Measurements from ENCODE around the gene TIMM21.

Gene TIMM21

DNA sequence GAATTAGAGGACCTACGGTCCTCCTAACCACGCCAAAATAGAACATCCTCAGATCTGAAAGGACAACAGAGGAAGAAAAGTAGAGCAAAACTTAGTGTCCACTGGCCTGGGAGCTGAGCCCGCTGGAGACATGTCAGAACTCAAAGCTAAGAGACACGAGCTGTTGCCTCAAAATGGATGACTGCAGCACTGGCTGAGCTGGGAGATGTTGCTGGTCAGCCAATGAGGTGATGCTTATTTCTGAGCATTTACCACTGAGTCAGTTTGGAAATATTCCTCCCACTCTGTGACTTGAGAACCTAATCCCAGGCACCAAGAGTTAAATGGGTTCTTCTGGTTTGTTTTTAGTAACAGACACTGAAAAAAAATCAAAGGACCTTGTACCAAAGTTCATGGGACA, 33.3 kb upstream of the TIMM21 start:
- ChIA-PET CTCF (no interaction called here), POLR2A (no interaction called here)
- no peak for DNase-seq (ENCODE audit: extremely low spot score)
- TF ChIP-seq HDGF (IDR thresholded peaks at IDR 0.05; ENCODE audit: borderline replicate concordance): no peak
- TF ChIP-seq FOXA1 (IDR thresholded peaks at IDR 0.05): no peak
- TF ChIP-seq SP1 (IDR thresholded peaks at IDR 0.05): no peak
- TF ChIP-seq TARDBP (IDR thresholded peaks at IDR 0.05): no peak
- TF ChIP-seq ZNF384 (IDR thresholded peaks at IDR 0.05): no peak
- TF ChIP-seq CTBP1 (IDR thresholded peaks at IDR 0.05; ENCODE audit: borderline replicate concordance): no peak
- TF ChIP-seq ARNT (IDR thresholded peaks at IDR 0.05): no peak
- no peak for TF ChIP-seq L3MBTL2 (conservative IDR thresholded peaks at IDR 0.05)

DNA sequence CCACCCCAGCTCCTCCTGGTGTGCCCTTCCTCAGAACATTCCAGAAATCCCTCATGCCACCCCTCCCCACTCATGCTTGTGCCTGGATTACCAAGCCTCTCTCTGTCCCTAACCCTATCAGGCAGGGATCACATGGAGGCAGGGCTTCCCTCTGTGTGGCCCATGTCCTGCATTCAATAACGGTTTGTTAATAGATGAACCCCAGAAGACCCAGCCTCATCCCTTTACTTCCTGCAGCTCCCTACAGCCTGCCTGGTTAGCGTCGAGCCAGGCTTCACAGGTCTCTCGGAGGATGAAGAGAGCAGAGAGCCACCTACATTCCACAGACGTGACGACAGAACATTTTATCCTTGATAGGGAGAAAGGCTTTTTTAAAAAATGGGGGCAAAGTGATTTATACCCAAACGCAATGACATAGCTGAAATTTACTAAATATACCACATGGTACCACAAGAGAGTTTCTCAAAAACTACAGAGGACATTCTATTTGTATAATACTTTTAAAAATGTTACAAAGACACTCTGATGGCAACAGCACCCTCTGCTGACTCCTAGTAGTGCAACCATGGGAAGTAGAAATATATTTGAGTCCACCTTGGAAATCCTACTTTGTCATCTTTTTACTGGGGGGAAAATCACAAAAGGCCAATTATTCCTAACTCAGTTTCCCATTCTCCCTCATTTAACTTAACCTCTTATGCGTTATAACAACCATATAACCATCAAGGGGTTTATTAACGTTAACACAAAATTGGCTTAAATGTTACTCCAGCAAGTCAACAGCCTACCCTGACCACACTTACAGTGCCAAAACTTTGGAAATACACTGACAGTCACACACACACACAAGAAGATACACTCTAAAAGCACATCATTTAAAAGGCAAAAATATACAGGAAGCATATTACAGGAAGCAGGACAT, 31.4 kb upstream of the TIMM21 start:
- CTCF ChIA-PET: interaction anchor here (0.6 to 0.7 kb wide), 2 partner anchors 41 to 84 kb away, joined by 3 read pairs; no protein-coding TSS in a partner anchor
- peak; percentile 9 for DNase-seq (ENCODE audit: extremely low spot score)
- POLR2A ChIA-PET: no interaction called here
- no peak for TF ChIP-seq LEF1 (IDR thresholded peaks at IDR 0.05; ENCODE audit: borderline replicate concordance)
- no peak for TF ChIP-seq FOXM1 (IDR thresholded peaks at IDR 0.05; ENCODE audit: borderline replicate concordance)
- TF ChIP-seq SUZ12 (IDR thresholded peaks at IDR 0.05): no peak
- TF ChIP-seq ZNF384 (IDR thresholded peaks at IDR 0.05): no peak
- TF ChIP-seq CTBP1 (IDR thresholded peaks at IDR 0.05; ENCODE audit: borderline replicate concordance): no peak
- no peak for TF ChIP-seq ELF4 (IDR thresholded peaks at IDR 0.05)

DNA sequence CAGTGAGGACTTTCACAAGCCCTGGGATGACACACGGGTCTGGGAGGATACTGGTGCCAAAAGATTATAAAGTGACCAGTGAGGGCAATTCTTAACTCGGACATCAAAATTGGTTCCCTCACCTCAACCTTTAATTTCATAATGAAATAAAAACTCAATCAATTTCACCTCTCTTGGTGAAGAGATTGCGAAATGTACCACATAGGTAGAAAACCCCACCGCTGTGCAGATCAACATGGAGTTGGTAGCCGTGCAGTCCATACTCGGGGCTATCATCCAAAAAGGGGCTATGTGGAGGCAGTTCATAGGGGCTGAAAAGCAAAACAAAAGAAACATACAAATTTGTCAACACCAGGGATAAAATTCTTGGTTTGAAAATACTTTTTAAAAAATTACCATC, 25.1 kb upstream of the TIMM21 start:
- ChIA-PET POLR2A (no interaction called here), CTCF (no interaction called here)
- TF ChIP-seq ZNF384 (IDR thresholded peaks at IDR 0.05): no peak
- no peak for TF ChIP-seq LEF1 (IDR thresholded peaks at IDR 0.05; ENCODE audit: borderline replicate concordance)
- TF ChIP-seq SP1 (IDR thresholded peaks at IDR 0.05): no peak
- no peak for DNase-seq (ENCODE audit: extremely low spot score)

DNA sequence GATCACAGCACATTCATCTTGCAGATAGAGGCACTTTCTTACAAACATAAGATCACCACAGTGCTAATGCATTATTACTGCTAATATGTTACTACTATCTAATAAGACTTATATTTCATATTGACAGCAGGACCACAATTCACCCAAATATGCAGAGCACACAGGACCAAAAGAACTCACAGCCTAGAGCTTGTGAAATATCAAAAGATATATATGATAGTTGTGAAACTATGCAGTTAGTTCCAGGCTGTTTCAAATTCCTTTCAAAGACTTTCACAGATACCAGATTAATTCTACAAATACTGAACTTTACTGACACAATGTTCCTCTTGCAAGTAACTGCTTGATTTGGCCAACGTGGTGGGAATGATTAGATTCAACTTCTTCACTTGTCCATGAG, 23.7 kb upstream of the TIMM21 start:
- TF ChIP-seq L3MBTL2 (conservative IDR thresholded peaks at IDR 0.05) (no peak), SP1 (IDR thresholded peaks at IDR 0.05) (no peak), ELF4 (IDR thresholded peaks at IDR 0.05) (no peak), CTBP1 (IDR thresholded peaks at IDR 0.05; ENCODE audit: borderline replicate concordance) (no peak), NFRKB (IDR thresholded peaks at IDR 0.05) (no peak), FOXA1 (IDR thresholded peaks at IDR 0.05) (no peak), ARNT (IDR thresholded peaks at IDR 0.05) (no peak), SUZ12 (IDR thresholded peaks at IDR 0.05) (no peak), FOXM1 (IDR thresholded peaks at IDR 0.05; ENCODE audit: borderline replicate concordance) (no peak), TARDBP (IDR thresholded peaks at IDR 0.05) (no peak), ZNF384 (IDR thresholded peaks at IDR 0.05) (no peak)
- ChIA-PET CTCF (no interaction called here), POLR2A (no interaction called here)
- DNase-seq (ENCODE audit: extremely low spot score): no peak

DNA sequence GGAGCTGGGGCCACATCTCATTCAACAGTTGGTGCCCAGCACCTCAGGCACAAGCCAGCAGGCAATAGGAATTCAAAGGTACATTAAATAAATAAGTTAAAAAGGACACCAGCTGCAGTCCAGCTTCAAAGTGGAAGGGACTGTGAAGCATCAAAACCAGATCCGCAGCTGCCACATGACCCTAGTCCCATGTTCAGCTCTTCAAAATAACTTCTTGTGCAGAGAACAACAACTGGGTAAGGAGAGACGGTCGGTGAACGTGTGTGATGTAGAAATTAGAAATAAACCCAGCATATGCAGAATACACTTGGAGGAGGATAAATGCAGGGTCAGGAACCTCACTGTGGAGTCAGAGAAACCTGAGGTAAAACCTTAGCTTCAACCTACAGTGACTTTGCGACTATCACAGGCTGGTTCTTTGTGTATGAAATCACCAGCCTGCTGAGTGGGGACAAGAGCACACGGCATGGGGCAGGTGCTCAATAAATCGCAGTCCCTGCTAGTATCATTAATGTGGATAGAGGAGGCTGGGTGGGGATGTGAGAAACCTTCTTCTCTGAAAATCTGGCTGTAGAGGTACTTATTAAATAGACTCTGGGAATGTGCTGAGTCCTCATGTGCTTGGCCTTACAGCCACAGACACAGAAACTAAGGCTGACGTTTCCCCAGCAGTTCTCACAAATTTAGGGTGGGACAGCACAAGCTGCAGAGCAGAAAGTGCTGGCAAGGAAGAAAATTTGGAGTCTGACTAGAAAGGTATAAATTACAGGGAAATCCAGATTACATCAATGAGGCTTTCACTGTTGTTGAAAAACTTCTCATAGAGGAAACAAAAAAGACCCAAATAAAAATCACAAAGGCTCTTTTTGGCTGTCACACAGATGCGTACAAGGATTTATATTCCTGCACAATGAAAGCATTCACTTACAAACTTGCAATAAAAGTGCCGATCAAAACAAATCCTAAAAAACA, 21.4 kb upstream of the TIMM21 start:
- DNase-seq (ENCODE audit: extremely low spot score): no peak
- ChIA-PET CTCF (no interaction called here), POLR2A (no interaction called here)
- TF ChIP-seq NFRKB (IDR thresholded peaks at IDR 0.05): no peak
- no peak for TF ChIP-seq BHLHE40 (IDR thresholded peaks at IDR 0.05; ENCODE audit: borderline replicate concordance)
- no peak for TF ChIP-seq FOXA1 (IDR thresholded peaks at IDR 0.05)
- TF ChIP-seq LEF1 (IDR thresholded peaks at IDR 0.05; ENCODE audit: borderline replicate concordance): no peak
- no peak for TF ChIP-seq L3MBTL2 (conservative IDR thresholded peaks at IDR 0.05)
- TF ChIP-seq FOXM1 (IDR thresholded peaks at IDR 0.05; ENCODE audit: borderline replicate concordance): no peak
- no peak for TF ChIP-seq HDGF (IDR thresholded peaks at IDR 0.05; ENCODE audit: borderline replicate concordance)
- no peak for TF ChIP-seq ELF4 (IDR thresholded peaks at IDR 0.05)
- TF ChIP-seq SUZ12 (IDR thresholded peaks at IDR 0.05): no peak
- no peak for TF ChIP-seq SP1 (IDR thresholded peaks at IDR 0.05)
- TF ChIP-seq ZNF384 (IDR thresholded peaks at IDR 0.05): no peak

DNA sequence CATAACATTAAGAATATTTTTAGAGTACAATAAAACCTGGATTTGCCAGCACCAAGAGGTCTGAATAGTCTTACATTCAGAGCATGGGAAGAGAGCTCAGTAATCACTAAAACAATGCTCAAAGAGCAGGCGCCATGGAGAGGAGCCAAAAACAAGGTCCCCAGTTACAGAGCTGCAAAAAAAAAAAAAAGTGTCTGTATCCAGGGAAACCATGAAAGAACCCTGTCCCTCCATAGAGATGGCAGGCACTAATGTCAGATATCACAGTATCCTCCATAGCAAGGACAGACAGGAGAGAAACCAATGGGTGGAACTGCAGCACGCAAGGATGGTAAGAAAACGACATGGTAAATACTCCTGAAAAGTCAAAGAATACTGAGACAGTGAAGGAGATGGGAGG, 20.2 kb upstream of the TIMM21 start:
- CTCF ChIA-PET: no interaction called here
- no peak for DNase-seq (ENCODE audit: extremely low spot score)
- TF ChIP-seq L3MBTL2 (conservative IDR thresholded peaks at IDR 0.05) (no peak), ELF4 (IDR thresholded peaks at IDR 0.05) (no peak), FOXA1 (IDR thresholded peaks at IDR 0.05) (no peak), SUZ12 (IDR thresholded peaks at IDR 0.05) (no peak), BHLHE40 (IDR thresholded peaks at IDR 0.05; ENCODE audit: borderline replicate concordance) (no peak)
- POLR2A ChIA-PET: no interaction called here

DNA sequence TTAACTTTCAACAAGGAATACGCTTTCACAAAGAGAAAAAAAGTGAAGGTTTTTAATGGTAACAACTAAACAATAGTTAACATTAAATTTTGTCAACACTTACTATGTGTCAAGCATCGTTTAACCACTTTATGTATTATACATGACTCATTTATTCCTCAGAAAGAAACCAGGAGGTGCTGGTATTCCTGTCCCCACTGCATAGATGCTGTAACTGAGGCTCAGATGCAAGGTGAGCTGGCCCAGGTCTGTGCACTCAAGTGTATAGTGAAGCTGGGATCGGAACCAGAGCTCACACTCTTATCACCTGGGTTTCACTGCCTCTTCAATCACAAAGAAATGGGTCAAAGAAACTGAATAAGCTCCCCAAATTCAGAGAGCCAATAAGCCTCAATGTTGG, 17.2 kb upstream of the TIMM21 start:
- ChIA-PET POLR2A (no interaction called here), CTCF (no interaction called here)
- no peak for DNase-seq (ENCODE audit: extremely low spot score)
- no peak for TF ChIP-seq TARDBP (IDR thresholded peaks at IDR 0.05)
- no peak for TF ChIP-seq L3MBTL2 (conservative IDR thresholded peaks at IDR 0.05)
- TF ChIP-seq CTBP1 (IDR thresholded peaks at IDR 0.05; ENCODE audit: borderline replicate concordance): no peak
- TF ChIP-seq HDGF (IDR thresholded peaks at IDR 0.05; ENCODE audit: borderline replicate concordance): no peak
- no peak for TF ChIP-seq SP1 (IDR thresholded peaks at IDR 0.05)
- no peak for TF ChIP-seq SUZ12 (IDR thresholded peaks at IDR 0.05)
- no peak for TF ChIP-seq NFRKB (IDR thresholded peaks at IDR 0.05)
- TF ChIP-seq FOXK2 (IDR thresholded peaks at IDR 0.05): no peak
- no peak for TF ChIP-seq ELF4 (IDR thresholded peaks at IDR 0.05)
- no peak for TF ChIP-seq ARNT (IDR thresholded peaks at IDR 0.05)
- TF ChIP-seq, protein P1, sequence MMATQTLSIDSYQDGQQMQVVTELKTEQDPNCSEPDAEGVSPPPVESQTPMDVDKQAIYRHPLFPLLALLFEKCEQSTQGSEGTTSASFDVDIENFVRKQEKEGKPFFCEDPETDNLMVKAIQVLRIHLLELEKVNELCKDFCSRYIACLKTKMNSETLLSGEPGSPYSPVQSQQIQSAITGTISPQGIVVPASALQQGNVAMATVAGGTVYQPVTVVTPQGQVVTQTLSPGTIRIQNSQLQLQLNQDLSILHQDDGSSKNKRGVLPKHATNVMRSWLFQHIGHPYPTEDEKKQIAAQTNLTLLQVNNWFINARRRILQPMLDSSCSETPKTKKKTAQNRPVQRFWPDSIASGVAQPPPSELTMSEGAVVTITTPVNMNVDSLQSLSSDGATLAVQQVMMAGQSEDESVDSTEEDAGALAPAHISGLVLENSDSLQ (IDR thresholded peaks at IDR 0.05): no peak
- no peak for TF ChIP-seq BHLHE40 (IDR thresholded peaks at IDR 0.05; ENCODE audit: borderline replicate concordance)
- TF ChIP-seq FOXM1 (IDR thresholded peaks at IDR 0.05; ENCODE audit: borderline replicate concordance): no peak
- TF ChIP-seq LEF1 (IDR thresholded peaks at IDR 0.05; ENCODE audit: borderline replicate concordance): no peak
- no peak for TF ChIP-seq FOXA1 (IDR thresholded peaks at IDR 0.05)
- TF ChIP-seq ZNF384 (IDR thresholded peaks at IDR 0.05): no peak
